Peyer's patch (tissue), 4 donors: ENCODE results near the gene C17orf67. TPM values are rescaled to one million over a fixed set of nuclear protein-coding genes. Genes with fewer than 3 reads are reported as not detected.

ENCODE experiments used
- DNase-seq, 3 donors: peaks; one replicate each; pipeline ENCODE4 v3.0.0-alpha.2; 2017 to 2019
- H3K27ac ChIP-seq, 4 donors: fragments of 200-600 bp; sonication (generic); one replicate each; pipeline ENCODE4 v1.5.1; 2016 to 2019
- H3K27me3 ChIP-seq, 2 donors: fragments of 200-600 bp; sonication (generic); one replicate each; pipeline ENCODE4 v1.5.1; 2019
- H3K36me3 ChIP-seq, 3 donors: fragments of 200-600 bp; sonication (generic); one replicate each; pipeline ENCODE4 v1.5.1; 2016 to 2019
- H3K4me1 ChIP-seq, 4 donors: fragments of 200-600 bp; sonication (generic); one replicate each; pipeline ENCODE4 v1.5.1; 2016 to 2019
- H3K4me3 ChIP-seq, 4 donors: fragments of 200-600 bp; sonication (generic); 1 replicate in 3 of 4; 2 replicates in 1 of 4; pipeline ENCODE4 v1.5.1; 2016 to 2019; ENCODE audit warnings: mild to moderate bottlenecking in 1 of 4
- H3K9me3 ChIP-seq, 4 donors: fragments of 200-600 bp; sonication (generic); one replicate each; pipeline ENCODE4 v1.5.1; 2016 to 2019; ENCODE audit warnings: mild to moderate bottlenecking in 1 of 4
- POLR2A ChIP-seq, 2 donors: fragments of 450-650 bp; IDR thresholded peaks; one replicate each; pipeline ENCODE4 v1.5.1; 2017; ENCODE audit warnings: antibody characterized with exemption in 2 of 2, mild to moderate bottlenecking in 2 of 2, moderate library complexity in 2 of 2
- total RNA-seq, 4 donors: library from RNA; depleted of rRNA; stranded (reverse); fragments of >200 nt; gene quantifications; one replicate each; pipeline ENCODE4 v1.1.0, GENCODE V29; 2016
- TF ChIP-seq, protein P1 (sequence below), 6 experiments: fragments of 450-650 bp in 4 of 6; fragments of 200-600 bp in 2 of 6; sonication (generic) in 1 of 6; IDR thresholded peaks; one replicate each; pipeline ENCODE4 v1.5.1; 2017 to 2019; ENCODE audit warnings: antibody characterized with exemption in 6 of 6, mild to moderate bottlenecking in 3 of 6, moderate library complexity in 1 of 6

C17orf67 gene
- total RNA-seq, 4 donors from 2014 or later = 1.7 to 10.7 TPM; not detected in 2

DNA sequence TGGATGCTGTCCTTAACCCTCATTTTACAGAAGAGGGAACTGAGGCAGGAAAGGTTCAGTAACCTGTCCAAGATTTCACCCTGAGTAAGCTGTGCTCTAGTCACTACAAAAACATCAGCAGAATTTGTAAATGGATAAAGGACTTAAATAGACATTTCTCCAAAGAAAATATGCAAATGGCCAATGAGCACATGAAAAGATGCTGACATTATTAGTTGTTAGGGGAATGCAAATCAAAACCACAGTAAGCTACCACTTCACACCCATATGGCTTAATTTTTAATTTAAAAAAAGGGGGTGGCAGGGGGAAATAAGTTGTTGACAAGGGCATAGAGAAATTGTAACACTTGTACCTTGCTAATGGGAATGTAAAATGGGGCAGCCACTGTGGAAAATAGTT lies 51.4 kb downstream of the C17orf67 start:
- H3K9me3 ChIP-seq = no peaks in the 10 kb centered on the region
- peaks cover 0 to 34% (median 0%) of the 10 kb centered on the region in 4 donors for H3K4me1 ChIP-seq
- no peaks in the 10 kb centered on the region for H3K27me3 ChIP-seq
- DNase-seq = no peak
- no peak overlapping the region for H3K4me3 ChIP-seq
- no peak overlapping the region for H3K27ac ChIP-seq
- TF ChIP-seq, protein P1, sequence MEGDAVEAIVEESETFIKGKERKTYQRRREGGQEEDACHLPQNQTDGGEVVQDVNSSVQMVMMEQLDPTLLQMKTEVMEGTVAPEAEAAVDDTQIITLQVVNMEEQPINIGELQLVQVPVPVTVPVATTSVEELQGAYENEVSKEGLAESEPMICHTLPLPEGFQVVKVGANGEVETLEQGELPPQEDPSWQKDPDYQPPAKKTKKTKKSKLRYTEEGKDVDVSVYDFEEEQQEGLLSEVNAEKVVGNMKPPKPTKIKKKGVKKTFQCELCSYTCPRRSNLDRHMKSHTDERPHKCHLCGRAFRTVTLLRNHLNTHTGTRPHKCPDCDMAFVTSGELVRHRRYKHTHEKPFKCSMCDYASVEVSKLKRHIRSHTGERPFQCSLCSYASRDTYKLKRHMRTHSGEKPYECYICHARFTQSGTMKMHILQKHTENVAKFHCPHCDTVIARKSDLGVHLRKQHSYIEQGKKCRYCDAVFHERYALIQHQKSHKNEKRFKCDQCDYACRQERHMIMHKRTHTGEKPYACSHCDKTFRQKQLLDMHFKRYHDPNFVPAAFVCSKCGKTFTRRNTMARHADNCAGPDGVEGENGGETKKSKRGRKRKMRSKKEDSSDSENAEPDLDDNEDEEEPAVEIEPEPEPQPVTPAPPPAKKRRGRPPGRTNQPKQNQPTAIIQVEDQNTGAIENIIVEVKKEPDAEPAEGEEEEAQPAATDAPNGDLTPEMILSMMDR (IDR thresholded peaks at IDR 0.05) = no peak
- TF ChIP-seq POLR2A (IDR thresholded peaks at IDR 0.05) = no peak
- H3K36me3 ChIP-seq = no peaks in the 10 kb centered on the region

- no peak for TF ChIP-seq POLR2A (IDR thresholded peaks at IDR 0.05)
- TF ChIP-seq, protein P1 (IDR thresholded peaks at IDR 0.05) = no peak
- no peak overlapping the region for H3K4me3 ChIP-seq
- no peaks in the 10 kb centered on the region for H3K27me3 ChIP-seq
- H3K36me3 ChIP-seq = no peaks in the 10 kb centered on the region
- H3K4me1 ChIP-seq = peaks cover 0 to 30% (median 0%) of the 10 kb centered on the region in 4 donors
- no peak overlapping the region for H3K27ac ChIP-seq
- DNase-seq = no peak
- H3K9me3 ChIP-seq = no peaks in the 10 kb centered on the region
Observed at GRCh38 chr17:56781906-56782305, 51.8 kb downstream of the C17orf67 start.

DNA sequence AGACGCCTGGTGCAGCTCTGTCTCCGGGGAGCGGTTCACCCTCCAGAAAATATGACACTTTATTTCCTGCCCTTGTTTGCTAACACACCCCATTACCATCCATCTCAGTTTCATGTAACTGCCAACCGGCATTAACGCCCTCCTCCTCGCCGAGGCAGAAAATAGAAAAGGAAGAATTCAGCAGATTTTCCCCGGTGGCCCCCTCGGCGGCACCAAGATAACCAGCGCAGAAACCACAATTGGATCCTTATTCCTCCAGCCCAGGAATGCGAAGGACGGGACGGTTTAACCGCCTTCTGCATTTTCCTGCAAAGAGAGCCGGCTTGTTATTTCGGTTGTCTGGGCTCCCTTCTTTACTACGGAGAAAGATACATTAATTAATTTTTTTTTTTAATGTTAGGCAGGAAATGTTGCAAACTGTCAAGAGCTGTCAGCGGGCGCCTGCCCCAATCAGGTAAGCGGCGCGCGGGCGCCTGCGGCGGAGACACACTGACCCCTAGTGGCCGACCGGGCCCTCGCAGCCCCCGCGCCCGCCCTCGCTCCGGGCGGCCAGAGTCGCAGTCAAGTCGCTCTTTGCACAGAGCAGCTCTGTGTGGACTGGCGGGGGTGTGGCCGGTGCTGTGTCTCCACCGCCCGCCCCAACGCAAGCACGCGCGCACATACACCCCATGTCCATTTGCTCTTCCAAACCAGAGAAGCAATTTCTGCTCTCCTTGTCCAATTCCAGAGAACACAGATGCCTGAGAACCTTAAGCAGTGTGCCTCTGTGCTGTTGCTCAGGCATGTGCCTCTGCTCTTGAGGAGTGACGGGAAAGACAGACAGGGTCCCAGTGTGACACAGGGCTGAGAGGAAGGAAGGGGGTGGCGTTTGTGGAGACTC lies 53.6 kb downstream of the C17orf67 start:
- DNase-seq = peak; percentile 68 to 92 (median 90)
- Histone ChIP-seq H3K36me3 (no peaks in the 10 kb centered on the region), H3K9me3 (no peaks in the 10 kb centered on the region), H3K4me1 (peaks cover 0 to 13% (median 0%) of the 10 kb centered on the region in 4 donors), H3K4me3 (peak overlapping the region in 3 of 4 donors; percentile 13 to 51 (median 40)), H3K27me3 (no peaks in the 10 kb centered on the region), H3K27ac (no peak overlapping the region)
- TF ChIP-seq POLR2A (IDR thresholded peaks at IDR 0.05) = no peak
- TF ChIP-seq, protein P1 (IDR thresholded peaks at IDR 0.05) = peak; percentile 69 to 100 (median 96)

DNA sequence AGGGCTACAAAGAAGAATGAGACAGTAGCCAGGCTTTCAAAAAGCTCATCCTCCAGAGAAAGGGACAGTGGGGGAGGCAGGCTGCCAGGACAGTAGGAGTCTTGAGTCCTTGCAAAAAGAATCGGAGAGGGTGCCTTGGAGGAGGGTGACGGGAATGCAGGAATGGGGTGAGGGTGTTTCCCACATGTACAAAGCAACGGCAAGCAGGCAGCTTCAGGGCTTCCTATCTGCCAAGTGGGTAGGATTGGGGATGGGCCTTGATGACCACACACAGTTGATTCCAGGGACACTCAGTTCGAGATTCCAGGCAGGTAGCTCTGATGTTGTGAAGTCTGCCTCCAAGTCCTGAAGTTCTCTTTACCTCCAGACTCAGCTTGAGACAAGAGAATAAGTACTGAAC lies 54.4 kb downstream of the C17orf67 start:
- DNase-seq = no peak
- Histone ChIP-seq H3K36me3 (no peaks in the 10 kb centered on the region), H3K4me1 (peaks cover 0 to 11% (median 0%) of the 10 kb centered on the region in 4 donors), H3K27me3 (no peaks in the 10 kb centered on the region), H3K27ac (no peak overlapping the region), H3K9me3 (no peaks in the 10 kb centered on the region), H3K4me3 (no peak overlapping the region)
- TF ChIP-seq, protein P1 (IDR thresholded peaks at IDR 0.05) = no peak
- no peak for TF ChIP-seq POLR2A (IDR thresholded peaks at IDR 0.05)

DNA sequence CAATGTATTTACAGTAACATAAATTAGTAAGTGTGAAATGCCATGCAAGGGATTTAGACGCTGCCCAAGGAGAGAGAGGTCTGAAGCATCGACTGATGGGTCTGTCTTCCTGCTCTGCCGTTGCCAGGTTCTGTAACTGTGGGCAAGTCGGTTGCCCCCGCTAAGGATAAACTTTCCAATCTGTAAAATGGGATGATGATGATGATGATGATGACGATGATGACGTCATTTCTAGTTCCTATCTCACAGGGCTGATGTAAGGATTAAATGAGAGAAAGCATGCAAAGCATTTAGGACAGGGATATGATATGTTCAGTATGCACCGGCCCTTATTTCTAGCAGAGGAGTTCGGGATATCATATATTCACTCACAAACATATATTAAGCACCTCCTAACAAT lies 54.8 kb downstream of the C17orf67 start:
- Histone ChIP-seq H3K9me3 (no peaks in the 10 kb centered on the region), H3K27me3 (no peaks in the 10 kb centered on the region), H3K36me3 (no peaks in the 10 kb centered on the region), H3K4me3 (no peak overlapping the region), H3K27ac (no peak overlapping the region), H3K4me1 (peaks cover 0 to 11% (median 0%) of the 10 kb centered on the region in 4 donors)
- no peak for TF ChIP-seq POLR2A (IDR thresholded peaks at IDR 0.05)
- TF ChIP-seq, protein P1 (IDR thresholded peaks at IDR 0.05) = no peak
- DNase-seq = no peak
